GM12878 (cell line): ENCODE measurements around the gene PTPRN2. TPM values are rescaled to one million over a fixed set of nuclear protein-coding genes. Genes with fewer than 3 reads are reported as not detected.

Source experiments
- ATAC-seq: fragments of 200-7000 bp; cut with Tn5 transposase; 3 replicates; pipeline ENCODE4 v1.9.1; 2020; ENCODE audit warnings: mild to moderate bottlenecking, moderate library complexity
- BruUV-seq: library from RNA; stranded (reverse); fragments of 400-500 nt; replicated peaks from 2 replicates; lab custom pipeline; 2021; lab: Mats Ljungman, UMichigan
- CTCF ChIA-PET: fragments of 300-600 bp; sonication (Branson Sonifier 250); formaldehyde crosslinking; extraction: SDS; loops from one replicate; lab custom pipeline; 2021; ENCODE audit warnings: inconsistent platforms; lab: Yijun Ruan, JAX
- POLR2A ChIA-PET: fragments of 350-600 bp; formaldehyde crosslinking; extraction: SDS; loops from one replicate; lab custom pipeline; 2021; ENCODE audit warnings: inconsistent platforms; lab: Charles Lee
- RAD21 ChIA-PET: fragments of 300-600 bp; sonication (Branson Sonifier 250); formaldehyde crosslinking; loops from one replicate; lab custom pipeline; 2023; ENCODE audit warnings: antibody characterized with exemption; ENCODE audit not compliant: unreplicated experiment; lab: Charles Lee
- SMC1A ChIA-PET: fragments of 300-600 bp; sonication (Branson Sonifier 250); formaldehyde crosslinking; loops from one replicate; lab custom pipeline; 2023; ENCODE audit not compliant: unreplicated experiment, uncharacterized antibody; lab: Charles Lee
- DNase-seq: peaks from one replicate; pipeline ENCODE4 v3.0.0-alpha.2; 2011; ENCODE audit warnings: low read depth, low spot score
- FAIRE-seq: peaks from 3 replicates; lab custom pipeline; 2011; peaks lifted over from hg19 to GRCh38; lab: Jason Lieb, UNC
- H2AFZ ChIP-seq: 2 replicates; pipeline ENCODE4 v1.6.0; 2011; ENCODE audit warnings: low read depth, low read length, control low read depth; ENCODE audit not compliant: control insufficient read depth
- H3K27ac ChIP-seq: 2 replicates; pipeline ENCODE4 v1.5.1; 2011; ENCODE audit warnings: control low read depth; ENCODE audit not compliant: control insufficient read depth, insufficient read depth
- H3K27me3 ChIP-seq, 2 experiments: replicated peaks in 1 of 2; 2 replicates each; pipeline versions ENCODE4 v1.6.0 to v1.6.1; 2011; ENCODE audit warnings: low read length in 1 of 2; ENCODE audit not compliant: control insufficient read depth in 2 of 2, insufficient read depth in 2 of 2
- H3K36me3 ChIP-seq, 2 experiments: 2 replicates each; pipeline ENCODE4 v1.5.1; 2011; ENCODE audit warnings: low read length in 1 of 2; ENCODE audit not compliant: control insufficient read depth in 2 of 2, insufficient read depth in 2 of 2
- H3K4me1 ChIP-seq: 2 replicates; pipeline ENCODE4 v1.6.1; 2011; ENCODE audit warnings: mild to moderate bottlenecking, low read length, moderate library complexity, mixed read lengths; ENCODE audit not compliant: control insufficient read depth, insufficient read depth
- H3K4me2 ChIP-seq: 2 replicates; pipeline ENCODE4 v1.6.0; 2011; ENCODE audit warnings: control low read depth; ENCODE audit not compliant: control insufficient read depth, insufficient read depth
- H3K4me3 ChIP-seq: fragments of 200-600 bp; sonication (generic); 2 replicates; pipeline ENCODE4 v1.5.1; 2016
- H3K79me2 ChIP-seq: 2 replicates; pipeline ENCODE4 v1.6.0; 2011; ENCODE audit warnings: low read length; ENCODE audit not compliant: control insufficient read depth, insufficient read depth
- H3K9ac ChIP-seq: 2 replicates; pipeline ENCODE4 v1.8.0; 2011; ENCODE audit warnings: low read length, control low read depth, mixed read lengths; ENCODE audit not compliant: control insufficient read depth, insufficient read depth
- H3K9me3 ChIP-seq: replicated peaks from 3 replicates; pipeline ENCODE4 v1.5.1; 2011; ENCODE audit warnings: mild to moderate bottlenecking, low read length; ENCODE audit not compliant: control insufficient read depth, insufficient read depth
- H4K20me1 ChIP-seq: 2 replicates; pipeline ENCODE4 v1.6.0; 2011; ENCODE audit not compliant: control insufficient read depth, insufficient read depth
- ATF7 ChIP-seq: fragments of 450-650 bp; IDR thresholded peaks from 2 replicates; pipeline ENCODE4 v1.6.1; 2016; ENCODE audit warnings: low read depth, mild to moderate bottlenecking
- BRCA1 ChIP-seq: IDR thresholded peaks from 2 replicates; pipeline ENCODE4 v1.6.1; 2011; ENCODE audit warnings: low read depth, low read length, improper control_type of control experiment
- FOXK2 ChIP-seq: fragments of 450-650 bp; IDR thresholded peaks from 2 replicates; pipeline ENCODE4 v1.6.1; 2017; ENCODE audit warnings: mild to moderate bottlenecking, moderate library complexity
- HCFC1 ChIP-seq: fragments of 150-350 bp; IDR thresholded peaks from 2 replicates; pipeline ENCODE4 v1.6.1; 2014; ENCODE audit warnings: low read length
- HDAC2 ChIP-seq: fragments of 200-600 bp; sonication (generic); IDR thresholded peaks from 2 replicates; pipeline ENCODE4 v1.6.1; 2017
- HDGF ChIP-seq: fragments of 450-650 bp; IDR thresholded peaks from 2 replicates; pipeline ENCODE4 v1.6.1; 2016; ENCODE audit warnings: antibody characterized with exemption
- IKZF1 ChIP-seq: fragments of 450-650 bp; conservative IDR thresholded peaks from 2 replicates; pipeline ENCODE4 v1.6.1; 2017; ENCODE audit warnings: antibody characterized with exemption, mild to moderate bottlenecking
- MTA3 ChIP-seq: IDR thresholded peaks from 2 replicates; pipeline ENCODE4 v1.6.1; 2012; ENCODE audit warnings: low read length, inconsistent platforms, borderline replicate concordance
- MYB ChIP-seq: fragments of 150-350 bp; IDR thresholded peaks from 2 replicates; pipeline ENCODE4 v1.6.1; 2014; ENCODE audit warnings: mild to moderate bottlenecking, low read depth, low read length, borderline replicate concordance
- POLR2A ChIP-seq: IDR thresholded peaks from 2 replicates; pipeline ENCODE4 v1.6.1; 2011; ENCODE audit warnings: low read depth, mild to moderate bottlenecking, low read length
- POLR2AphosphoS2 ChIP-seq: IDR thresholded peaks from 2 replicates; pipeline ENCODE4 v1.6.1; 2011; ENCODE audit warnings: low read depth, mild to moderate bottlenecking, low read length, improper control_type of control experiment, moderate library complexity
- RBBP5 ChIP-seq: fragments of 200-600 bp; sonication (generic); conservative IDR thresholded peaks from 2 replicates; pipeline ENCODE4 v1.6.1; 2016
- SREBF2 ChIP-seq: IDR thresholded peaks from 2 replicates; pipeline ENCODE4 v1.6.1; 2012; ENCODE audit warnings: mild to moderate bottlenecking, low read length
- SUZ12 ChIP-seq: fragments of 200-600 bp; sonication (generic); IDR thresholded peaks from one replicate; pipeline ENCODE4 v1.6.1; 2018; ENCODE audit warnings: antibody characterized with exemption, mild to moderate bottlenecking; ENCODE audit not compliant: unreplicated experiment
- ZBTB33 ChIP-seq: fragments of 450-650 bp; IDR thresholded peaks from 2 replicates; pipeline ENCODE4 v1.6.1; 2017; ENCODE audit warnings: mild to moderate bottlenecking
- ZBTB40 ChIP-seq: fragments of 450-650 bp; IDR thresholded peaks from 2 replicates; pipeline ENCODE4 v1.6.1; 2016; ENCODE audit warnings: mild to moderate bottlenecking, moderate library complexity, borderline replicate concordance
- ZSCAN29 ChIP-seq: fragments of 450-650 bp; IDR thresholded peaks from 2 replicates; pipeline ENCODE4 v1.6.1; 2017; ENCODE audit warnings: mild to moderate bottlenecking, moderate library complexity
- WGBS: methylation state at CpG from one replicate; pipeline ENCODE4 v1.1.6; 2016; ENCODE audit warnings: low lambda C conversion rate; ENCODE audit not compliant: insufficient replicate concordance, insufficient coverage; ENCODE audit errors: missing lambda C conversion rate; 5-methylcytosine and 5-hydroxymethylcytosine counted together
- in situ Hi-C: fragments of 300-500 bp; cut with MboI; formaldehyde crosslinking; loops from 9 replicates; pipeline ENCODE4 v1.14.3; 2018; ENCODE audit warnings: mixed read lengths
- intact Hi-C: fragments of 100-400 bp; cut with micrococcal nuclease; formaldehyde crosslinking; loops from one replicate; pipeline ENCODE4 v1.14.2; 2022; ENCODE audit not compliant: unreplicated experiment
- polyA plus RNA-seq, 11 experiments: library from polyadenylated mRNA; depleted of rRNA in 4 of 11; unstranded in 6 of 11; stranded (reverse) in 5 of 11; fragments of >200 nt; fragmentation: Nextera tagmentation in 4 of 11; fragmentation: Illumina TruSeq in 1 of 11; extraction: Ambion mirVana in 4 of 11; extraction: Trizol in 1 of 11; gene quantifications; 1 replicate in 1 of 11; 2 replicates in 10 of 11; pipeline versions ENCODE4 v1.2.1 to v1.2.3, GENCODE V29; 2011 to 2016; ENCODE audit warnings: inconsistent platforms in 2 of 11, missing spikeins in 2 of 11, low read depth in 1 of 11
- total RNA-seq, 4 experiments: library from RNA; depleted of rRNA in 3 of 4; stranded (reverse); fragments of >200 nt in 3 of 4; fragmentation: Illumina TruSeq in 1 of 4; extraction: Trizol in 1 of 4; gene quantifications; 2 replicates each; pipeline versions ENCODE4 v1.2.1 to v1.2.3, GENCODE V29; 2013 to 2021
- TF ChIP-seq, protein P1 (sequence below): fragments of 450-650 bp; IDR thresholded peaks from 2 replicates; pipeline ENCODE4 v1.6.1; 2016; ENCODE audit warnings: mild to moderate bottlenecking

PTPRN2 gene
- total and polyA plus RNA-seq, 10 of the 15 experiments (the other 5 are each of a cell fraction or from before 2014, with no cell fraction given), result 5.4 TPM; not detected in 9

- no peak overlapping the region for H2AFZ ChIP-seq
- DNase-seq, result no peak
- CTCF ChIA-PET, result no interaction called here
- H3K4me1 ChIP-seq, result no peaks in the 10 kb centered on the region
- SMC1A ChIA-PET, result no interaction called here
- FAIRE-seq, result no peak
- H4K20me1 ChIP-seq, result no peaks in the 10 kb centered on the region
- no peak overlapping the region for H3K27ac ChIP-seq
- 33% methylated on average over 22 of the region's 22 CpGs for WGBS
- ATAC-seq, result no peak
- RAD21 ChIA-PET, result no interaction called here
- H3K9me3 ChIP-seq, result peaks cover 2% of the 10 kb centered on the region; the same call in 1 of the 3 replicates
- no TSS peak for BruUV-seq
- no peaks in the 10 kb centered on the region for H3K27me3 ChIP-seq
- no peaks in the 10 kb centered on the region for H3K79me2 ChIP-seq
- H3K4me3 ChIP-seq, result no peak overlapping the region
- H3K9ac ChIP-seq, result no peak overlapping the region
- H3K36me3 ChIP-seq, result no peaks in the 10 kb centered on the region
- in situ Hi-C loops, result no loop called here
- H3K4me2 ChIP-seq, result no peak overlapping the region
- POLR2A ChIA-PET, result no interaction called here
- intact Hi-C loops, result no loop called here
- TF ChIP-seq RBBP5, result no peak
- TF ChIP-seq MYB, result no peak
- no peak for TF ChIP-seq ZBTB40
- no peak for TF ChIP-seq HCFC1
- TF ChIP-seq MTA3, result no peak
- TF ChIP-seq SUZ12, result no peak
- no peak for TF ChIP-seq BRCA1
- no peak for TF ChIP-seq HDGF
- no peak for TF ChIP-seq ZBTB33
- no peak for TF ChIP-seq ZSCAN29
- no peak for TF ChIP-seq POLR2A
- no peak for TF ChIP-seq SREBF2
- no peak for TF ChIP-seq HDAC2
- TF ChIP-seq POLR2AphosphoS2, result no peak
- TF ChIP-seq IKZF1, result no peak
- TF ChIP-seq FOXK2, result no peak
- TF ChIP-seq ATF7, result no peak
- TF ChIP-seq, protein P1, sequence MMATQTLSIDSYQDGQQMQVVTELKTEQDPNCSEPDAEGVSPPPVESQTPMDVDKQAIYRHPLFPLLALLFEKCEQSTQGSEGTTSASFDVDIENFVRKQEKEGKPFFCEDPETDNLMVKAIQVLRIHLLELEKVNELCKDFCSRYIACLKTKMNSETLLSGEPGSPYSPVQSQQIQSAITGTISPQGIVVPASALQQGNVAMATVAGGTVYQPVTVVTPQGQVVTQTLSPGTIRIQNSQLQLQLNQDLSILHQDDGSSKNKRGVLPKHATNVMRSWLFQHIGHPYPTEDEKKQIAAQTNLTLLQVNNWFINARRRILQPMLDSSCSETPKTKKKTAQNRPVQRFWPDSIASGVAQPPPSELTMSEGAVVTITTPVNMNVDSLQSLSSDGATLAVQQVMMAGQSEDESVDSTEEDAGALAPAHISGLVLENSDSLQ, result no peak
Measured at GRCh38 chr7:158077934-158078910, 509.4 kb downstream of the PTPRN2 start.
